RKO (cell line): ENCODE measurements around the gene TAF1L.

Experiments used
- DNase-seq: peaks from one replicate; pipeline ENCODE4 v3.0.0-alpha.2; 2016; ENCODE audit warnings: low spot score

The TAF1L gene

DNA sequence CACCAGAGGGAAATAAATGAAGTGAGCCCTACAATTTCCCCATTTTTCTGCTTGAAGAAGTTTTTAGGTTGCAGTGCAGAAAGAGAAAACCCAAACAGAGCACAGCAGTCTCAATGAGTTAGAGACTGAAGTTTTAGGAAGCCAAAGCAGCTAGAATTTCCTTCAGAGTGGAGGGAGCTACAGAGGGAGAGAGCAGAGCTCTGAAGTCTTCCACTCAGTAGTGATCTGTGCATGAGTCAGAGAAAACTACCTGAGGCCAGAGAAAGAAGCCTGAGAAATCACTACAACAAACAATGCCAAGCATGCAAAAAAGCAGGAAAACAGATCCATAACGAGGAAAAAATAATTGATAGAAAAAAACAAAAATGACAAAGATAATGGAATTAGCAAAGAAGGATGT lies 44.6 kb downstream of the TAF1L start:
- DNase-seq: no peak

DNA sequence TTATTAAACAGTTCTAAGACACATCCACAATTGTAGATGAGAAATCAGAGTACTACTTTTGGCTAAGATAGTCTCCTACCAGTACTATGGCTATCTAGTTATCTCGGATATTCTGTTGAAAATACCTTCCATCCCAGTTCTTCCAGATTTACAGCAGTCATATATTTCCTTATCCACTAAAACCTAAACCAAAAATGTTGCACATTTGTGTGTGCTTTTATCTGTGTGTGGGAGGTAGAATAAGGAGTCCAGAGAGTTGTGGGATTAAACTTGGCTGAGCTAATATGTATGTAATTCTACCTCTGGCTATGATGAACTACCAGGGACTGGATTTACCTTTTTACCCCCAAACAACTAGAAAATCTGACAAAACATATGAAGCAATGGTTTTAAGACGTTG lies 45.0 kb downstream of the TAF1L start:
- no peak for DNase-seq

DNA sequence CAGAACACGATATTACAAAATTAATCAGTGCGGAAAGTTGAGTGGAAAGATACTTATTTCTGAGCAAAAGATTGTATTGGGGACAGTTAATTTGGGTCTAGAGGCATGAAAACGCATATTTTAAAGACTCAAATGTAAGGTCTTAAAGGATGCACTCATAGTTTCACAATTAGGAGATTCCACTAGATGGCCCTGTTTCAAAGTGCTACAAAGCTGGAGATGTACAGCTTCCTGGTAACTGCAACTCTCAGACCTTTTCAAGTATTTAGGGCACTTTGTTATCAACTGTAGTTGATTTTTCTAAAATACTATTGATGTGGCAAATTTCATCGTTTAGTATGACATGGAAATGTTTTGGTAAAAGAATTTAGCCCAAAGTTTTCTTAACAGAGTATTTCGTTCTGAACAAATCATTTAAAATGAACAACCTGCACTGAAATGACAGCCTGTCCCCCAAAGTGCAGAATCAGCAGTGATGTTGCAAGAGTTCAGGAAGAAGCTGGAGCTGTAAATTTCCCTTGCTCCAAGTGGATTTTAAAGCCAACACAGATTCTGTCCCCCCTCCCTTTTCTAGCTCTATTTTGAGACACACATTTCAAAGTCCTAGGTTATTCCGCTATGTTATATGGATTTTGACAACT lies 46.3 kb downstream of the TAF1L start:
- peak; percentile 69 for DNase-seq

DNA sequence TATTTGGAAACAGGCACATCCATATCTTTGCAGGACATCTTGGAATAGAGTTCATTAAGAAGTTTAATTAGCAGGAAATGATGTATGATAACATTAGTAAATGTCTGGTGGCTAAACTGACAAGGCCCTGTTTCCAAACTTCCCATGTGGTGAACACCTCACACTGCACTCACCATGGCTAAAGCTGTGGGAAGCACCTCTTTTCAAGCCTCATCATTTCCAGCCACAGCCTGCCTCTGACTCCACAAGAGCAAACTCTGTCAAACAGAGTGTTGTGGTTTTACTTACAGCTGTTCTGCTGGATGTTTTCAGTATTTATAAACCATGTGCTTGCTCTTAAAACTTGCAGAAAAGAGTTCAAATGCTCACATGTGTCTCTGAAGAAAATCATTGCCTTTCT lies 47.6 kb downstream of the TAF1L start:
- DNase-seq: peak; percentile 11

DNA sequence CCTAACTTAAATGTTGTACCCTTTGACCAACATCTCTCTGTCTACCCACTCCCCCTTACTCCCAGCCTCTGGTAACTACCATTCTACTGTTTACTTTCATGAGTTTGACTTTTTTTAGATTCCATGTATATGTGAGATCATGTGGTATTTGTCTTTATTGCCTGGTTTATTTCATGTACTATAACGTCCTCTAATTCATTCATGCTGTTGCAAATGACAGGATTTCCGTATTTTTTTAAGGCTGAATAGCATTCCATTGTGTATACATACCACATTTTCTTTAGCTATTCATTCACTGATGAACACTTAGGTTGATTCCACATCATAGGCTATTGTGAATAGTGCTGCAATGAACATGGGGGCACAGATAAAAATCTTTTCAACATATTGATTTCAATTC lies 50.7 kb downstream of the TAF1L start:
- no peak for DNase-seq

DNA sequence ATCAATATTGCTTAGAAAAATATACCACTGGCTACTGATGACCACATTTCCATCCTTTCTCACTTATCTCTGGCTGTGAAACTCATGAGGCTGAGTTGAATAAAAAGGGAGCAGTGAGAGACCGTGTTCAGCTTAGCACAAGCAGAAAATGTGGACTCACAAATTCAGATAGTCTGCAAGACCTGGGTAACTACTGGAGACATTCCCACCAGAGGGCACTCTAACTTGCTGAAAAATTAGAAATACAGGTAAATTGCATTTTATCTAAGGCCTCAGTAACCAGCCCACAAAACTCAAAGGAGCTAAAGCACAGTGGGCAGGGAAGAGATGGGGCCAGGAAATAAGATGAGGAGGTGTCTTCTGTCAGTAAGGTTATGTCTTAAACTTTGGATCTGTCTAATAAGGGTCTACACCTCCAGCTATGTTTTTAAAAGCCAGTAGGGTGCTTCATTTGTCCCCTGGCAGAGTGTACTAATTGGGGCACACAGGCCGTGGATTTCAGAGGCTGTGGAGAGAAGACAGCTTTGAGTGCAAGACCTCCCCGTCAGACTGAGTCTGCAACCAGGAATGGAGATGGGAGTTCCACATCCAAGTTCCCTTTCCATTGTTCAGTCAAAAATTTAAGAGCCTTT lies 53.8 kb downstream of the TAF1L start:
- peak; percentile 66 for DNase-seq

DNA sequence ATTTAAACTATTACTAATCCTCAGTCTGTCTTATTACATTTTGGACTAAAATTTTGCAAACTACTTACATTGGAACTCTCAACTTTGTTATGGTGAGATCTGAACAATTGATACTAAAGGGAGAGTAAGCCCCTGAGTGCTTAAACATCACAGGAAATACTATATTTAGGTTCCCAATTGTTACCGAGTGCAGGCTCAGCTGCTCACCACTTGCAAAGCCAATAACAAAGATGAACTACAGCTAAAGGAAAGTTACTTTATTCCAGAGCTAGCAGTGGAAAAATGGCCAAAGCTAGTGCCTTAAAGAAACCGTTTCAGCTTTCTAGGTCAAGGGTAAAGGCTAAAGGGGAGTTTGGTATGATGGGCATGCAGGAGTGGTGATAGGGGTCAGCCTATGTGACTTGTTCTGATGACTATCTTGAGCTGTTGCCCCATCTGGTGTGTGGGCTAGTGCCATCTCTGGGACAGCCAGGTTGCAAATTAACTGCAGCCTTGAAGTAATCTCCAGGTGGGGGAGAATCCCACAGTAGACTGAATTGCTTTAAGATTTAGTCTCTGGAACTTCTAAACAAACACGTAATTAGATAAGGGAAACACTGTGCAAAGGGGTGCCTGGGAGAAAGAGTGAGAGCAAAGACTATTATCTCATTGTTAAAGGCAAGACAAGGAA lies 54.7 kb downstream of the TAF1L start:
- no peak for DNase-seq

DNA sequence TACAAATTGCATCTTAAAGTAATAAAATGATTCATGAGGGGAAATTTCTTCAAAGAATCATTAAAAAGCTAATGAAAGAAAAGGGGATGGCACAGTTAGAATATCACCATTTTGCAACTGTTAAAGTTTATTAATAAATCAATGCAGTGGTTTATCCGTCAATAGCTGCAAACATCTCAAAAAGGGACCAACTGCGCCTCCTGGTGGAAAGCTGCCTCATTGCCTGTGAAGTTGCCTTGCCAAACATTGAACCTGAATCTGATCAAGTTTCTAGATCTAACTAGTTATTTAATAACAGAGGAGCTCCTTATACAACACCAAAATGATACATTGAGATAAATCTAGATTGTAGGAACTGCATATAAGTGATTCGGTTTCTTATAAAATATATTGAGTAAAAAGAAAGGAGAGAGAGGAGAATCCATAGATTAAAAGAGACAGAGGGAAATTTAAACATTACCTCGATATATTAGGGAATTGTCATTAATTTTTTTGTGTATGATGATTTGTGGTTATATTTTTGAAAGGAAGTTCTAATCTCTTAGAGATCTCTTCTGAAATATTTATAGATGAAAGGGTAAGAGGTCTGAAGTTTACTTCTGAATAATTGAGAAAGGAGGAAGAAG lies 55.6 kb downstream of the TAF1L start:
- DNase-seq: peak; percentile 59
